OCI-M2 (cell line): ENCODE data around the gene TMOD1.

ENCODE experiments used
- DNase-seq: peaks from one replicate; lab custom pipeline; 2025; ENCODE audit not compliant: unreplicated experiment; lab: John Stamatoyannopoulos, UW

The TMOD1 gene

GRCh38 chr9:97515662-97516061, 14.2 kb downstream of the TMOD1 start:
- no peak for DNase-seq

GRCh38 chr9:97516111-97516510, 14.6 kb downstream of the TMOD1 start:
- DNase-seq = no peak

DNA sequence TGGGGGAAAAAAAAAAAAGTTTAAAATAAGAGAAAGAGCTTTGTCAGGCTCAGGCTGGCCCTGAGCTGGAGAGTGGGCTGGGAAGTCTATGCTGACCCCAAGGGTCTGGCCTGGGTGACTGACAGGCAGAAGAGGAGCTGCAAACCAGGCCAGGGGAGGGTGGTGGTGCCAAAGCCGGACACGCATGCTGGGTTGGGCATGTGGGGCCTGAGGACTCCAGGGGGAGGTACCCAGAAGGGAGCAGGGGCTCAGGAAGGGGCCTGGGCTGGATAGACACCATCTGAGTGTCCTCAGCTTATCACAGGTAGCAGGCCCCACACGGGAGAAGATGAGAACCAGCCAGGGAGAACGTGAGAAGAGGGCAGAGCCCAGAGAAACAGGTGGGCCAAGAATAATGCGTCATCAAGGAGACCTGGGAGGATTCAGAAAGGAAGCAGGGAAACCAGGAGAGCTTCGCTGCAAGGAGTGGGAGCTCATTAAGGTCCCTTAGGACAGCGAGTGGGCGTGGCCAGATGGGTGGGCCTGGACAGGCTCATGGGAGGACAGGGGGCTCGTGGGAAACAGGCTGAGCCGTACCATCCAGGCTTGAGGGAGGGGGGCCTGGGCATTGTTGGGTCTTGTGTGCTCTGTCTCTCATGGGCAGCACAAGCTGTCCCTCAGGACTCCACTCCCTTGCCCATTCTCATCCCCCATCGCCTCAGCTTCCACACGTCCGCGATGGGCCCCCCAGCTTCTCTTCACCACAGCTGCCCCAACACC, 16.0 kb downstream of the TMOD1 start:
- no peak for DNase-seq

DNA sequence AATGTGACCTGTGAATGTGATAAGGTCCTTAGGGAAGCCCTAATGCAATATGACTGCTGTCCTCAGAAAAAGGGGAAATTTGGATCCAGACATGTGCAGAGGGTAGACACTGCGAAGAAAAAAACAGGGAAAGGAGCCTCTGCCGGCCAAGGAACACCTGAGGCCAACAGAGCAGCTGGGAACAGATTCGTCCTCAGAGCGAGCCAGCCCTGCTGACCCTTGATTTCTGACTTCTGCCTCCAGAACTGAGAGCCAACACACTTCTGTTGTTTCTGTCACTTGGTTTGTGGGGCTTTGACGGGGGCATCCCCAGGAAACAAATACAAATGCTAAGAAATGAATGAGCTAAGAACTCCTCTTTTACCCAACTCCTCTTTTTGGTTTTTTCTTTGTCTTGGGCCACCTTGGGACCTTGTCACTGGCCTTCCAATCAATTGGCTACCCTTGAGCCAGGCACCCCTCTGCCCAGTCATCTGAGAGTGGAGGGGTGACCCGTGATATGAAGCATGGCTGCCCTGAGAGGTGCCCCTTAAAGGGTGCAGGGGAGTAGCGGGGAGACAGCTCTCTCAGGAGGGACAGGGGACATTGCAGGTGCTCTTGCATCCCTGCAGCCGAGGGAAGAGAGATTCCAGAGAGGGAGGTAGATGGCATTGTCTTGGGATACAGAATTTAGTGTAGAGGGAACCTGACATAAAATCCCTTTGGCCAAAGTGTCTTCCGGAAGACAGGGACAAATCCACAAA, 16.9 kb downstream of the TMOD1 start:
- no peak for DNase-seq

DNA sequence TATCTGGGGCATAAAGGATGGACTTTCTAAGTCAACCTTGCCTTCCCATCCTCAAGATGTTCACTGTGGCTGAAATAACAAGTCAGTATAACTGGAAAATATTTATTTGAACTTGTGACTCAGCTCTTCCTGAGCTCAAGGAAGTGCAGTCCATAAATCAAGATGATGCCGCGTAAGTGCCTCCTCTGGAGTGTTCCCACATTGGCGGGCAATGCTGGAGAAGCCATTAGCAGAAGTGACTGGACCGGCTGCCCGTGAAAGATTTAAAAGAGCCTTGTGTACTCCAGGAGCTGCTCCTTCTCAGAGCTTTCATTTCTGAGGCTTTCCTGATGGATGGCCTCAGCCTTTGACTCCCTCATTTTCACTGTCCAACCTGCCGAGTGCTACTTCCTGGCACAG, 17.4 kb downstream of the TMOD1 start:
- no peak for DNase-seq

DNA sequence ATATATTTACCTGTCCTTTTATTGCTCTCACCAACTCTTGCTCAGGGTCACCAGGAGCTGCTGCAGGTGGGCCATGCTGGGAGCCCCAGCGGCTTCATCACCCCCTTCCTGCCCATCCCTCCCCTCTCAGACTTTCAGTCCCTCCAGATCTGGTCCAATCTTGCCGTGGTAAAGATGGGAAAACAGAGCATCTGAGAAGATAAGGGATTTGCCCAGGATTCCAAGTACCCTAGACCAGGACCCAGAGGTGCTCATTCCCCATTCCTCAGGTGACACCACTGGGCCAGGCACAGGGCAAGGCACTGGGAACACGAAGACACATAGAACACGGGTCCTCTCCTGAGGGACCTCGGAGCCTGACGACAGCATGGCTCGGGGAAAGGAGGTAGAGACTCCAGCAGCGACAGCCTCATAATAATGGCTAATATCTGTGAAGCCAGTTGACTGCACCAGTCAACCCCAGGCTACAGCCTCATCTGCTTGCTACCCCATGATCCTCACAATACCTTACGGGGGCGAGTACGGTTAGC, 18.0 kb downstream of the TMOD1 start:
- DNase-seq = no peak

DNA sequence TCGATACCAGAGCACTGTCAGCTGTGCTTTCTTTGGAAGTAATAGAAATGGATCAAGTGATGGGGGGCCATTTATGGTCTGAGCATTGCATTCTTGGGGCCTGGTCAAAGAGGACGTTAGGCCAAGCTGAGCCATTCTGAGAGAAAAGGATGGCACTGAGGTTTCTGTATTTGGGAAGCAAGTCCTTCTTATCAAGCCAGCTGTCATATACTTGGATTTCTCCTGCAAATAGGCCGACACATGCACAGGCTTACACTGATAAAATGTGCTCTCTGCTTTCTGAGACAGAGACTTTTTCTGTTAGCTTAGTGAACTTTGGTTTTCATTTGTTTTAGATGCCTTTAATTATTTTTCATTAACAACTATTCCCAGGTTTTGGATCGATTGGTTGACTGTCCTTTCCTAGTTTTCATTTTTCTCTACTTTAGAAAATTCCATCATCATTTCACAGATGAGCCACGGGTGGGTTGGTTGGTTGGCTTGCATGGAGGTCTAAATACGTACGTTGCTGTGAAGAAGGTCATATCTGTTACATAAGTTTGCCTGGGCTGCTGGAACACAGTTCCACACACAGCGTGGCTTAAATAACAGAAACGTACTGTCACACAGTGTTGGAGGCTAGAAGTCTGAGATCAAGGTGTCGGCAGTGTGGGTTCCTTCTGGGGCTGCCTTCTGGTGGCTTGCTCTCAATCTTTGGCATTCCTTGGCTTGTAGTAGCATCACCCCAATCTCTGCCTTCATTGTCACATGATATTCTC, 20.3 kb downstream of the TMOD1 start:
- DNase-seq = no peak

DNA sequence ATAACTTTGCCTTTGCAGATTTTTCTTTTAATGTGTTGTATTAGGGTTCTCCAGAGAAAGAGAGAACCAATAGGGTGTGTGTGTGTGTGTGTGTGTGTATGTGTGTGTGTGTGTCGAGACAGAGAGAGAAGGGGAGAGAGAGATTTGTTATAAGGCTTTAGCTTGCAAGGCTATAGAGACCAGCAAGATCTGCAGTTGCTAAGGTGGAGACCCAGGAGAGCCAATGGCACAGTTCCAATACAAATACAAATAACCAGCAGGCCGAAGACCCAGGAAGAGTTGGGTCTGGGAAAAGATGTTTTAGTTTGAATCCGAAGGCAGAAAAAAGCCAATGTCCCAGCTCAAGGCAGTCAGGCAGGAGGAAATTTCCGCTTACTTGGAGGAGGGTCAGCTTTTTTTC, 23.0 kb downstream of the TMOD1 start:
- no peak for DNase-seq

DNA sequence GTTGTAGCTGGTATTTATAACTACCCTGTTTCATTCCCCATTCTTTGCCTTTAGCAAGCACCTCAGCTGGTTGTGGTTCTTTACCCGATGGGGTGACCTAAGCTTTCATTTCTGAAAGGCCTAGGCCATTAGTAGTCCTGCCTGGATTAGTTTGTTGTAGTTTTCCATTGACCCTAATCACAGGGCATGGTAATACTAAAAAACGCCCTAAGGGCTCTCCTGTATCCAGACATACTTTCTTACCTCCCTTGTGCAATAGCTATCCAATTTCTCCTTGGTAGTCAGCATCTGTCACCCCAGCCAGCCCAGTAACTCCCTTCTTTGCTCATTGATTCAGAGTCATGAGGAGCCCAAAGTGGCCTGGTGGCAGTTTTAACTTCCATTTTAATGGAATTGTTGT, 24.0 kb downstream of the TMOD1 start:
- DNase-seq = no peak

- no peak for DNase-seq
Observed at GRCh38 chr9:97526895-97527575, 25.6 kb downstream of the TMOD1 start.

GRCh38 chr9:97527626-97528528, 26.4 kb downstream of the TMOD1 start:
- no peak for DNase-seq

- DNase-seq = no peak
Observed at GRCh38 chr9:97528529-97529230, 27.2 kb downstream of the TMOD1 start.

DNA sequence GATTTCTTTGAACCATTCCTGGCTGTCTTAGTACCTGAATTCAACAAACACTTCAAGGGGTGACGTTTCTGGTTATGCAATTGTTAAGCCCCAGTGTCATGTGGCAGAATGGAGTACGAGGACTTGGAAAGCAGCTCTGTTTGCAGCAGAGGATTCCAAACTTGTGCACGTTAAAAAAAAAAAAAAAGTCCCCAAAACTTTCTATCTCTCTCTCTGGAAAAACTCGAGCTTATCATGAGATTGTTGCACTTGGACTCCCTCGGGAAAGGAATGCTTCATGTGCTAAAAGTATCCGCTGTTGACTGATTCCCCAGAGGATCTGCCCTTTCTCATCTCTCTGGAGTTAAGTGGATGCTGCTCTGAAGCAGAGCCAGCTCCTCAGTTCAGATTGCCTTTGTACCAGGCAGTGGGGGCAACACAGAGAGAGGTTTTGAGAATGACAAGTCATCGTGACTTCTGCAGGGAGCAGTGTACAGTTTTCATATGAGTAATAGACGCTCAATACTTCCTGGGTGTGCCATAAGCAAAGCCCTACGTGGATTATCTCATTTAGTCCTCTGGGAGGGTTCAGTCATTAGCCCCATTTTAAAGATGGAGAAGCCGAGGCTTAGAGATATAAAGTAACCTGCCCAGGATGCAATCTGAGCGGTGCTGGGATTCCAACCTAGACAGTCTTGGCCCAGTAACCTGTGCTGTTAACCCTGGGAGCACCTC, 28.1 kb downstream of the TMOD1 start:
- DNase-seq = no peak

GRCh38 chr9:97531888-97532376, 30.5 kb downstream of the TMOD1 start:
- no peak for DNase-seq

DNA sequence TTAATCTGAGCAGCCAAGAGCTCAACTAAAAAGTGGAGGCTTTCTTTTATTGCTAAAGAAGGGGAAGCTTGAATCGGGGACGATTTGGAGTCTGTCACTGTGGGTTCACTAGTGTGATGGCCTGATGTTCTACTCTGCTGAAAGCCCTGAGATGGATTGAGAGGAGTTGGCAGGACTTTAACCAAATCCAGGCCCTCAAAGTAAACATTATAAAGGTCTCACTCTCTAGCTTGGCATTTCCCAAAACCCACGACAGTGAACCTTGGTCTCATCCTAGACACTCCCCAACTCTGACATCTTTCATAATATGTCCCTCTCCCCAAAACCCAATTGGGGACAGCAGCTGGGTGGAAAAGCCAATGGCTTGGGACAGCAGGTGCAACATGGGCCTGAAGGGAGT, 32.7 kb downstream of the TMOD1 start:
- no peak for DNase-seq

GRCh38 chr9:97534961-97535594, 33.6 kb downstream of the TMOD1 start:
- DNase-seq = no peak

- DNase-seq = no peak
Observed at GRCh38 chr9:97535771-97536170, 34.3 kb downstream of the TMOD1 start.

GRCh38 chr9:97536480-97536879, 35.0 kb downstream of the TMOD1 start:
- DNase-seq = no peak
